Lower leg skin (tissue), 3 donors: ENCODE results near the gene CA10.

Experiments
- CTCF ChIP-seq, 3 donors: fragments of 450-650 bp; IDR thresholded peaks; one replicate each; pipeline ENCODE4 v1.5.1; 2016; ENCODE audit warnings: antibody characterized with exemption in 3 of 3, mild to moderate bottlenecking in 3 of 3, moderate library complexity in 2 of 3
- POLR2A ChIP-seq, 2 donors: fragments of 450-650 bp; IDR thresholded peaks; one replicate each; pipeline ENCODE4 v1.6.1; 2016 to 2017; ENCODE audit warnings: antibody characterized with exemption in 2 of 2, mild to moderate bottlenecking in 1 of 2, moderate library complexity in 1 of 2

- no peak for TF ChIP-seq CTCF (IDR thresholded peaks at IDR 0.05)
- TF ChIP-seq POLR2A (IDR thresholded peaks at IDR 0.05) = no peak
Observed at GRCh38 chr17:51914577-51914976, 243.9 kb downstream of the CA10 start.
